Lower lobe of right lung (tissue), 2 donors: ENCODE measurements around the gene KATNAL1. TPM values are rescaled to one million over a fixed set of nuclear protein-coding genes. Genes with fewer than 3 reads are reported as not detected.

Source experiments
- ATAC-seq, 2 donors: fragments of 200-7000 bp; cut with Tn5 transposase; one replicate each; pipeline ENCODE4 v1.9.1; 2020 to 2022; ENCODE audit warnings: mild to moderate bottlenecking in 2 of 2, moderate library complexity in 2 of 2
- DNase-seq: peaks from one replicate; pipeline ENCODE4 v3.0.0-alpha.2; 2020
- H3K27ac ChIP-seq: fragments of 200-600 bp; one replicate; pipeline ENCODE4 v1.8.0; 2022
- H3K27me3 ChIP-seq: fragments of 200-600 bp; one replicate; pipeline ENCODE4 v1.8.0; 2022; ENCODE audit warnings: low read depth
- H3K36me3 ChIP-seq: fragments of 200-600 bp; one replicate; pipeline ENCODE4 v1.8.0; 2022; ENCODE audit warnings: mild to moderate bottlenecking
- H3K4me1 ChIP-seq: fragments of 200-600 bp; one replicate; pipeline ENCODE4 v1.8.0; 2022
- H3K4me3 ChIP-seq: fragments of 200-600 bp; one replicate; pipeline ENCODE4 v1.8.0; 2022; ENCODE audit warnings: mild to moderate bottlenecking
- H3K9me3 ChIP-seq: fragments of 200-600 bp; one replicate; pipeline ENCODE4 v1.8.0; 2022
- intact Hi-C: fragments of 100-400 bp; cut with DNase I; formaldehyde crosslinking; loops from one replicate; pipeline ENCODE4 v1.11.0; 2022
- total RNA-seq: library from RNA; stranded (reverse); fragmentation: NEBNext Ultra II Directional; extraction: Animal tissue kit (Norgen Biotek cat#: 25700); gene quantifications from one replicate; pipeline ENCODE4 v1.2.1, GENCODE V29; 2021
- TF ChIP-seq, protein P1 (sequence below): fragments of 200-600 bp; IDR thresholded peaks from one replicate; pipeline ENCODE4 v1.8.0; 2022; ENCODE audit warnings: antibody characterized with exemption, mild to moderate bottlenecking
- donor health status: DM: no; HTN: yes; CAD: no; lungs with severe emphysema.

Gene KATNAL1
- total RNA-seq, 1 donor from 2014 or later, result 18.4 TPM

DNA sequence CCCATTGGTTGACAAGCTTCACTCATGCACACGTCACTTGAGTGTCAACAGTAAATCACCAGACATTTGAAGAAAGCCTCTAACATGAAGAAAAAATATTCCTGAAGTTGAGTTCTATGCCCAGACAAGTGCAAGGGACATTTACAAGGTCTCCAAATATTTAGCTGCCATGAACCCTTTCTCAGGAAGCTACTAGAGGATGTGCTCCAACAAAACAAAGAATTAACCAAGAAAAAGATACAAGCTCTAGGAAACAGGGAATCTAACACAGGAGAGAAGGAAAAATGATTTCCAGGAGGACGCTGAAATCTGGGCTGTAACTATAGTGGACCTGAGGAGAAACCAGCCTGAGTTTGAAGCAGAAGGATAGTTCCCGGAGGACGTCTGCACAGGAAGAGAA lies 45.7 kb upstream of the KATNAL1 start:
- Histone ChIP-seq H3K27me3 (no peaks in the 10 kb centered on the region), H3K4me1 (no peaks in the 10 kb centered on the region), H3K9me3 (no peaks in the 10 kb centered on the region), H3K27ac (no peak overlapping the region), H3K36me3 (no peaks in the 10 kb centered on the region), H3K4me3 (no peak overlapping the region)
- TF ChIP-seq, protein P1, sequence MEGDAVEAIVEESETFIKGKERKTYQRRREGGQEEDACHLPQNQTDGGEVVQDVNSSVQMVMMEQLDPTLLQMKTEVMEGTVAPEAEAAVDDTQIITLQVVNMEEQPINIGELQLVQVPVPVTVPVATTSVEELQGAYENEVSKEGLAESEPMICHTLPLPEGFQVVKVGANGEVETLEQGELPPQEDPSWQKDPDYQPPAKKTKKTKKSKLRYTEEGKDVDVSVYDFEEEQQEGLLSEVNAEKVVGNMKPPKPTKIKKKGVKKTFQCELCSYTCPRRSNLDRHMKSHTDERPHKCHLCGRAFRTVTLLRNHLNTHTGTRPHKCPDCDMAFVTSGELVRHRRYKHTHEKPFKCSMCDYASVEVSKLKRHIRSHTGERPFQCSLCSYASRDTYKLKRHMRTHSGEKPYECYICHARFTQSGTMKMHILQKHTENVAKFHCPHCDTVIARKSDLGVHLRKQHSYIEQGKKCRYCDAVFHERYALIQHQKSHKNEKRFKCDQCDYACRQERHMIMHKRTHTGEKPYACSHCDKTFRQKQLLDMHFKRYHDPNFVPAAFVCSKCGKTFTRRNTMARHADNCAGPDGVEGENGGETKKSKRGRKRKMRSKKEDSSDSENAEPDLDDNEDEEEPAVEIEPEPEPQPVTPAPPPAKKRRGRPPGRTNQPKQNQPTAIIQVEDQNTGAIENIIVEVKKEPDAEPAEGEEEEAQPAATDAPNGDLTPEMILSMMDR, result no peak
- intact Hi-C loops, result no loop called here
- no peak for DNase-seq
- no peak for ATAC-seq

DNA sequence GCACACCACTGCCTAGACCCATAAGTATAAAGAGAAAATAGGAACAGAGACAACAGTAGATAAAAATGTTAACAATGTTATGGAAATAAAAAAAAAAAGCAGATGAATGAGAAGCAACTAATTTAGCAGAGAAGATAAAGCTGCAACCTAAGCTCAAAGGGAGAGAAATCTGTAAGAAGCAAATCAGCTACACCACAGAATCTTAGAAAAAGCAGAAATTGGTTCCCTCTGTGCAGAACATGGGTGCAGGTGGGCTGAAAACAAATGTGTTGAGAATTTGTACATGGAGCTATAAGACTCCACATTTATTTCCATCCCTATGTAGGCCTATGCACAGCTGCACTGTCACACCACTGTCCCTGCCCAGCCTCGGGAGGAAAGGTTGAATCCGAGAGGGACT lies 44.8 kb upstream of the KATNAL1 start:
- H3K4me1 ChIP-seq, result no peaks in the 10 kb centered on the region
- ATAC-seq, result no peak
- TF ChIP-seq, protein P1, result no peak
- H3K36me3 ChIP-seq, result no peaks in the 10 kb centered on the region
- H3K27me3 ChIP-seq, result no peaks in the 10 kb centered on the region
- H3K4me3 ChIP-seq, result no peak overlapping the region
- DNase-seq, result no peak
- no peaks in the 10 kb centered on the region for H3K9me3 ChIP-seq
- H3K27ac ChIP-seq, result no peak overlapping the region
- intact Hi-C loops, result no loop called here

DNA sequence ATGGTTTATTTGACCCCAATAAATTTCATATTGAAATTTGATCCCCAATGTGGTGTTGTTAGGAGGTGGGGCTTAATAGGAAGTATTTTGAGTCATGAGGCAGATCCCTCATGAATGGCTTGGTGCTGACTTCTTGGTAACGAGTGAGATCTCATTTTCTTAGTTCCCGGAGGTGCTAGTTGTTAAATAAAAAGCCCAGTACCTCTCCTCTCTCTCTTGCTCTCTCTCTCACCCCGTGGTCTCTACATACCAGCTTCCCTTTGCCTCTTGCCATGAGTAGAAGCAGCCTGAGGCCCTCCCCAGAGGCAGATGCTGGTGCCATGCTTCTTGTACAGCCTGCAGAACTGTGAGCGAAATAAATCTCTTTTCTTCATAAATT lies 39.4 kb upstream of the KATNAL1 start:
- ATAC-seq, result no peak
- H3K4me3 ChIP-seq, result no peak overlapping the region
- H3K4me1 ChIP-seq, result peaks cover 6% of the 10 kb centered on the region
- intact Hi-C loops, result no loop called here
- no peaks in the 10 kb centered on the region for H3K27me3 ChIP-seq
- TF ChIP-seq, protein P1, result no peak
- H3K36me3 ChIP-seq, result no peaks in the 10 kb centered on the region
- DNase-seq, result no peak
- no peaks in the 10 kb centered on the region for H3K9me3 ChIP-seq
- no peak overlapping the region for H3K27ac ChIP-seq

DNA sequence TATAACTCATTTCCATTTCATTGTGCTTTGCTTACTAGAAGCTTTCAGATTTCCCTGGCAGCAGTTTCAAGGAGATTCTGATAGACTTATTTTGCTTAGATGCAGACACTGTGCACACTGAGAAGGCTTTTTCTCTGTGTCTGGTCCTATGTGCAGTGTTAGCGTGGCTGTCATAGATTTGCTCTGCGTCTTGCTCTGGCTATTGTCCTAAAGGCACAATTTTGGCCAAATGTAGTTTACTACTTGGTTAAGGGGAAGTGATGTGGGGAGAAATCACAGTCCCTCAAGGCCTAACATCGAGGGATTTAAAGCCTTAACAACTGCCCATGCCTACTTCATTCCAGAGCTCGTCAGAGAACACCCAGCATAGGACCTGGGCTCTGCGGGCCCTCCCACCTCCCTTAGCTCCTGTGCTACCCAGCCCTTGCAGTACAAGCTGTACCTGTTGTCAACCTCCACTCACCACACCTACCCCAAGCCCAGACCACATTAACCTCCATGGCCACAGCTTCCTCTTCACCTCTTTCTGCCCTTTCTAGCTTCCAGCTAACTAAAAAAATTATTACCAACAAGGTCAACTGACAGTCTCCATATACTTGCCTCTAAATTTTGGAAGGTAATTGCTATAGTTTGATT lies 38.9 kb upstream of the KATNAL1 start:
- Histone ChIP-seq H3K9me3 (no peaks in the 10 kb centered on the region), H3K36me3 (no peaks in the 10 kb centered on the region), H3K27ac (no peak overlapping the region), H3K27me3 (no peaks in the 10 kb centered on the region), H3K4me1 (peaks cover 6% of the 10 kb centered on the region), H3K4me3 (no peak overlapping the region)
- ATAC-seq, result peak; percentile 63 to 89
- DNase-seq, result no peak
- intact Hi-C loops, result no loop called here
- TF ChIP-seq, protein P1, result no peak

DNA sequence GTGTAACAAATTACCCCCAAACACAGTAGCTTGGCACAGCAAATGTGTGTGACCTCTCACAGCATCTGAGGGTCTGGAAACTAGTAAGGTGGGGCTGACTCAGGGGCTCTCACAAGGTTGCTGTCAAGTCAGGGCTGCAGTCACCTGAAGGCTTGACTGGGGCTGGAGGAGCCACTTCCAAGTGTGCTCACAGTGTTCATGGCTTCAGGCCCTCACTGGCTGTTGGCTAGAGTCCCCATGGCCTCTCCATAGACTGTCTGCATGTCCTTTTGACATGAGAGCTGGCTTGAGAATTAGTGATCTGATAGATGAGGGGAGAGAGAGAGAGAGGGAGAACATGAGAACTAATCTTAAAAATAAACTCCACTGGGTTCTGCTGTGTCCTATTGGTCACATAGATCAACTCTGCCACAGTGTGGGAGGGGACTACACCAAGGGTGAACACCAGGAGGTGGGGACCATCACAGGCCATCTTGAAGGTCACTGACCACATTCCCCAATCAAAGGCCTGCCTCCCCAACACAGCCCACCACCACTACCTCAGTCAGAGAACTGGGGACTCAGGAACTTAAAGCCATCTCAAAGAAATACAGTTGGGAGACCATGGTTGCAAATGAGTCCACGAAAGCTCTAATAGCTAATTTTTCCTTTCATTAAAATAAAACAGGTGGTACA lies 38.2 kb upstream of the KATNAL1 start:
- Histone ChIP-seq H3K4me1 (peaks cover 10% of the 10 kb centered on the region), H3K9me3 (no peaks in the 10 kb centered on the region), H3K27ac (no peak overlapping the region), H3K27me3 (no peaks in the 10 kb centered on the region), H3K4me3 (no peak overlapping the region), H3K36me3 (no peaks in the 10 kb centered on the region)
- intact Hi-C loops, result no loop called here
- no peak for ATAC-seq
- DNase-seq, result no peak
- TF ChIP-seq, protein P1, result no peak
